Pancreas (tissue), 10 donors: ENCODE results near the gene PAPSS1. TPM values are rescaled to one million over a fixed set of nuclear protein-coding genes. Genes with fewer than 3 reads are reported as not detected.
"Not testable (repeated sequence)": the region's sequence is repeated elsewhere in the genome, so short reads cannot be mapped to it uniquely, and the experiment has no call there.

Experiments
- ATAC-seq, 4 donors: fragments of 200-7000 bp; cut with Tn5 transposase; one replicate each; pipeline versions ENCODE4 v1.8.0 to v1.9.1; 2020; ENCODE audit warnings: mild to moderate bottlenecking in 4 of 4, moderate library complexity in 4 of 4
- DNase-seq, 6 donors: peaks; one replicate each; pipeline ENCODE4 v3.0.0-alpha.2; 2020
- FAIRE-seq: peaks from 2 replicates; lab custom pipeline; 2012; peaks lifted over from hg19 to GRCh38; lab: Jason Lieb, UNC
- H3K27ac ChIP-seq, 4 donors: fragments of 200-600 bp; sonication (generic); 1 replicate in 3 of 4; 2 replicates in 1 of 4; pipeline versions ENCODE4 v1.5.0 to v1.8.0; 2020
- H3K27me3 ChIP-seq, 4 donors: fragments of 200-600 bp; one replicate each; pipeline ENCODE4 v1.8.0; 2021
- H3K36me3 ChIP-seq, 3 donors: fragments of 200-600 bp; sonication (generic) in 1 of 3; one replicate each; pipeline versions ENCODE4 v1.5.0 to v1.8.0; 2020 to 2021
- H3K4me1 ChIP-seq, 3 donors: fragments of 200-600 bp; one replicate each; pipeline ENCODE4 v1.8.0; 2021
- H3K4me3 ChIP-seq, 4 donors: fragments of 200-600 bp; sonication (generic) in 2 of 4; one replicate each; pipeline versions ENCODE4 v1.5.0 to v1.8.0; 2020 to 2021
- H3K9me3 ChIP-seq, 4 donors: fragments of 200-600 bp; one replicate each; pipeline ENCODE4 v1.8.0; 2021
- CTCF ChIP-seq, 4 donors: fragments of 200-600 bp; sonication (generic) in 3 of 4; IDR thresholded peaks; one replicate each; pipeline versions ENCODE4 v1.5.0 to v1.8.0; 2021; ENCODE audit warnings: antibody characterized with exemption in 4 of 4
- WGBS, 2 donors: extraction: QIAGEN DNeasy Blood & Tissue Kit; methylation state at CpG; one replicate each; pipeline ENCODE4 v1.1.7; 2013; 5-methylcytosine and 5-hydroxymethylcytosine counted together
- intact Hi-C, 3 donors: fragments of 100-400 bp; cut with DNase I; formaldehyde crosslinking; loops; one replicate each; pipeline versions ENCODE4 v1.11.1 to v1.14.2; 2022
- polyA plus RNA-seq, 2 donors: library from polyadenylated mRNA; stranded (reverse); fragments of 200-250 nt; gene quantifications; one replicate each; pipeline ENCODE4 v1.2.3, GENCODE V29; 2013
- total RNA-seq, 6 donors: library from RNA; stranded (reverse); fragmentation: NEBNext Ultra II Directional in 4 of 6; extraction: Animal tissue kit (Norgen Biotek cat#: 25700) in 4 of 6; gene quantifications; one replicate each; pipeline versions ENCODE4 v1.2.1 to v1.2.4, GENCODE V29; 2021 to 2023
- donor health status: healthy with polysubstance abuse.
- donor health status: DM: no; HTN: no; CAD: no; lungs with moderate emphysema.
- donor health status: DM: no; HTN: no; CAD: no.
- donor health status: control.
- donor health status: control.
- donor health status: Bipolar disorder and iron deficiency.
- donor health status: DM: yes; HTN: yes; CAD: no.
- donor health status: DM: no; HTN: no; CAD: no.
- donor health status: DM: no; HTN: no; CAD: no.
- donor health status: DM: yes; HTN: yes; CAD: no.

PAPSS1 gene
- total and polyA plus RNA-seq, 8 donors = 19.1 to 45.1 (median 25.8) TPM

- peak in 3 of 4 donors; percentile 10 to 26 (median 22) for ATAC-seq
- Histone ChIP-seq H3K27ac (peak overlapping the region in 1 of 4 donors; percentile 19), H3K4me3 (no peak overlapping the region), H3K27me3 (no peaks in the 10 kb centered on the region), H3K4me1 (peaks cover 4 to 6% (median 5%) of the 10 kb centered on the region in 3 donors), H3K9me3 (no peaks in the 10 kb centered on the region), H3K36me3 (no peaks in the 10 kb centered on the region)
- intact Hi-C loops = no loop called here
- no peak for DNase-seq
- FAIRE-seq = no peak
- 41 to 43% methylated on average over 4 of the region's 4 CpGs for WGBS, 2 donors
- TF ChIP-seq CTCF (IDR thresholded peaks at IDR 0.05) = no peak
Measured at GRCh38 chr4:107737450-107737849, 17.4 kb upstream of the PAPSS1 start.

- H3K27ac ChIP-seq = peak overlapping the region in 1 of 4 donors; percentile 19
- WGBS, 2 donors = 35 to 42% methylated on average over 7 of the region's 7 CpGs
- H3K36me3 ChIP-seq = no peaks in the 10 kb centered on the region
- no peak overlapping the region for H3K4me3 ChIP-seq
- intact Hi-C loops = no loop called here
- peak; percentile 55 to 70 (median 62) for TF ChIP-seq CTCF (IDR thresholded peaks at IDR 0.05)
- DNase-seq (peak in 3 of 6 donors; percentile 42 to 52 (median 45)), ATAC-seq (peak; percentile 74 to 95 (median 88)), FAIRE-seq (no peak)
- H3K9me3 ChIP-seq = no peaks in the 10 kb centered on the region
- no peaks in the 10 kb centered on the region for H3K27me3 ChIP-seq
- H3K4me1 ChIP-seq = peaks cover 4 to 6% (median 5%) of the 10 kb centered on the region in 3 donors
Measured at GRCh38 chr4:107736924-107737448, 17.0 kb upstream of the PAPSS1 start.

- ATAC-seq (no peak), DNase-seq (no peak), FAIRE-seq (no peak)
- H3K27ac ChIP-seq = no peak overlapping the region
- TF ChIP-seq CTCF (IDR thresholded peaks at IDR 0.05) = no peak
- peaks cover 4 to 6% (median 5%) of the 10 kb centered on the region in 3 donors for H3K4me1 ChIP-seq
- no peaks in the 10 kb centered on the region for H3K27me3 ChIP-seq
- no peaks in the 10 kb centered on the region for H3K36me3 ChIP-seq
- H3K9me3 ChIP-seq = no peaks in the 10 kb centered on the region
- no peak overlapping the region for H3K4me3 ChIP-seq
- intact Hi-C loops = no loop called here
- WGBS, 2 donors = 71 to 76% methylated on average over 3 of the region's 3 CpGs
Measured at GRCh38 chr4:107736037-107736436, 16.0 kb upstream of the PAPSS1 start.

- no peak for TF ChIP-seq CTCF (IDR thresholded peaks at IDR 0.05)
- Histone ChIP-seq H3K4me3 (no peak overlapping the region), H3K27me3 (no peaks in the 10 kb centered on the region), H3K36me3 (no peaks in the 10 kb centered on the region), H3K4me1 (peaks cover 4 to 6% (median 5%) of the 10 kb centered on the region in 3 donors), H3K27ac (no peak overlapping the region), H3K9me3 (no peaks in the 10 kb centered on the region)
- 81% methylated on average over 3 of the region's 3 CpGs for WGBS, 2 donors
- FAIRE-seq = no peak
- DNase-seq = no peak
- intact Hi-C loops = no loop called here
- ATAC-seq = no peak
Measured at GRCh38 chr4:107734120-107734519, 14.1 kb upstream of the PAPSS1 start.

- FAIRE-seq (no peak), ATAC-seq (no peak), DNase-seq (no peak)
- intact Hi-C loops = no loop called here
- no peaks in the 10 kb centered on the region for H3K9me3 ChIP-seq
- H3K36me3 ChIP-seq = no peaks in the 10 kb centered on the region
- H3K4me3 ChIP-seq = no peak overlapping the region
- no peak overlapping the region for H3K27ac ChIP-seq
- H3K4me1 ChIP-seq = peaks cover 4 to 6% (median 5%) of the 10 kb centered on the region in 3 donors
- no peaks in the 10 kb centered on the region for H3K27me3 ChIP-seq
- WGBS, 2 donors = 75 to 79% methylated on average over 7 of the region's 7 CpGs
- no peak for TF ChIP-seq CTCF (IDR thresholded peaks at IDR 0.05)
Measured at GRCh38 chr4:107733431-107733925, 13.4 kb upstream of the PAPSS1 start.

GRCh38 chr4:107729050-107729449, 9.0 kb upstream of the PAPSS1 start:
- FAIRE-seq, H3K4me3 ChIP-seq, H3K36me3 ChIP-seq, H3K4me1 ChIP-seq, H3K9me3 ChIP-seq, H3K27ac ChIP-seq, intact Hi-C loops, H3K27me3 ChIP-seq, DNase-seq, ATAC-seq: not testable (repeated sequence)
- 26 to 39% methylated on average over 4 of the region's 4 CpGs for WGBS, 2 donors

GRCh38 chr4:107726131-107726925, 6.3 kb upstream of the PAPSS1 start:
- H3K4me1 ChIP-seq, intact Hi-C loops, FAIRE-seq, ATAC-seq, H3K36me3 ChIP-seq, H3K27ac ChIP-seq, H3K4me3 ChIP-seq, H3K9me3 ChIP-seq, H3K27me3 ChIP-seq, DNase-seq: not testable (repeated sequence)
- 92 to 93% methylated on average over 3 of the region's 3 CpGs for WGBS, 2 donors
